Testis (tissue), 3 donors: Measurements from ENCODE around the gene ROBO1. TPM values are rescaled to one million over a fixed set of nuclear protein-coding genes. Genes with fewer than 3 reads are reported as not detected.

Source experiments
- DNase-seq: peaks from one replicate; pipeline ENCODE4 v3.0.0-alpha.2; 2019
- H3K27ac ChIP-seq, 2 donors: fragments of 200-600 bp; sonication (generic); one replicate each; pipeline ENCODE4 v1.5.1; 2019
- H3K27me3 ChIP-seq: fragments of 200-600 bp; sonication (generic); one replicate; pipeline ENCODE4 v1.5.1; 2019
- H3K36me3 ChIP-seq: fragments of 200-600 bp; sonication (generic); one replicate; pipeline ENCODE4 v1.5.1; 2017; ENCODE audit warnings: low read depth; ENCODE audit errors: missing control alignments
- H3K4me1 ChIP-seq: fragments of 200-600 bp; sonication (generic); one replicate; pipeline ENCODE4 v1.5.1; 2019
- H3K4me3 ChIP-seq, 2 donors: fragments of 200-600 bp; sonication (generic); one replicate each; pipeline ENCODE4 v1.5.1; 2017 to 2019
- H3K9me3 ChIP-seq: fragments of 200-600 bp; sonication (generic); one replicate; pipeline ENCODE4 v1.5.1; 2017
- POLR2A ChIP-seq: fragments of 450-650 bp; IDR thresholded peaks from one replicate; pipeline ENCODE4 v1.6.1; 2017; ENCODE audit warnings: antibody characterized with exemption, mild to moderate bottlenecking, moderate library complexity
- WGBS, 2 donors: methylation state at CpG; one replicate each; pipeline ENCODE4 v1.1.5; 2018; 5-methylcytosine and 5-hydroxymethylcytosine counted together
- intact Hi-C: fragments of 100-400 bp; cut with DNase I; formaldehyde crosslinking; loops from one replicate; pipeline ENCODE4 v1.15.1; 2023; ENCODE audit warnings: low total_unique reads
- polyA plus RNA-seq: library from polyadenylated mRNA; stranded (reverse); fragments of 350-450 nt; fragmentation: Illumina TruSeq; extraction: RNeasy Lipid Tissue Mini Kit (QIAGEN cat#74804); gene quantifications from one replicate; pipeline ENCODE4 v1.2.3, GENCODE V29; 2014; ENCODE audit warnings: low read depth, low replicate concordance; ENCODE audit not compliant: insufficient read depth
- total RNA-seq, 2 donors: library from RNA; depleted of rRNA; stranded (reverse); fragments of >200 nt; gene quantifications; one replicate each; pipeline ENCODE4 v1.2.3, GENCODE V29; 2016
- TF ChIP-seq, protein P1 (sequence below), 3 experiments: fragments of 450-650 bp in 2 of 3; fragments of 200-600 bp in 1 of 3; sonication (generic) in 1 of 3; IDR thresholded peaks; one replicate each; pipeline ENCODE4 v1.5.1; 2016 to 2019; ENCODE audit warnings: antibody characterized with exemption in 3 of 3, mild to moderate bottlenecking in 2 of 3, moderate library complexity in 1 of 3

The ROBO1 gene
- total and polyA plus RNA-seq, 3 donors from 2014 or later: 39.4 to 45.1 (median 42.6) TPM

GRCh38 chr3:78823434-78823833, 944.4 kb downstream of the ROBO1 start:
- no peak overlapping the region for H3K4me3 ChIP-seq
- intact Hi-C loops: no loop called here
- whole genome bisulfite sequencing, 2 donors: 86 to 95% methylated on average over 4 of the region's 4 CpGs
- H3K27ac ChIP-seq: no peak overlapping the region
- TF ChIP-seq, protein P1, sequence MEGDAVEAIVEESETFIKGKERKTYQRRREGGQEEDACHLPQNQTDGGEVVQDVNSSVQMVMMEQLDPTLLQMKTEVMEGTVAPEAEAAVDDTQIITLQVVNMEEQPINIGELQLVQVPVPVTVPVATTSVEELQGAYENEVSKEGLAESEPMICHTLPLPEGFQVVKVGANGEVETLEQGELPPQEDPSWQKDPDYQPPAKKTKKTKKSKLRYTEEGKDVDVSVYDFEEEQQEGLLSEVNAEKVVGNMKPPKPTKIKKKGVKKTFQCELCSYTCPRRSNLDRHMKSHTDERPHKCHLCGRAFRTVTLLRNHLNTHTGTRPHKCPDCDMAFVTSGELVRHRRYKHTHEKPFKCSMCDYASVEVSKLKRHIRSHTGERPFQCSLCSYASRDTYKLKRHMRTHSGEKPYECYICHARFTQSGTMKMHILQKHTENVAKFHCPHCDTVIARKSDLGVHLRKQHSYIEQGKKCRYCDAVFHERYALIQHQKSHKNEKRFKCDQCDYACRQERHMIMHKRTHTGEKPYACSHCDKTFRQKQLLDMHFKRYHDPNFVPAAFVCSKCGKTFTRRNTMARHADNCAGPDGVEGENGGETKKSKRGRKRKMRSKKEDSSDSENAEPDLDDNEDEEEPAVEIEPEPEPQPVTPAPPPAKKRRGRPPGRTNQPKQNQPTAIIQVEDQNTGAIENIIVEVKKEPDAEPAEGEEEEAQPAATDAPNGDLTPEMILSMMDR (IDR thresholded peaks at IDR 0.05): no peak
- no peak for TF ChIP-seq POLR2A
- H3K27me3 ChIP-seq: no peaks in the 10 kb centered on the region
- DNase-seq: no peak
- H3K9me3 ChIP-seq: no peaks in the 10 kb centered on the region
- H3K36me3 ChIP-seq: no peaks in the 10 kb centered on the region
- H3K4me1 ChIP-seq: no peaks in the 10 kb centered on the region

DNA sequence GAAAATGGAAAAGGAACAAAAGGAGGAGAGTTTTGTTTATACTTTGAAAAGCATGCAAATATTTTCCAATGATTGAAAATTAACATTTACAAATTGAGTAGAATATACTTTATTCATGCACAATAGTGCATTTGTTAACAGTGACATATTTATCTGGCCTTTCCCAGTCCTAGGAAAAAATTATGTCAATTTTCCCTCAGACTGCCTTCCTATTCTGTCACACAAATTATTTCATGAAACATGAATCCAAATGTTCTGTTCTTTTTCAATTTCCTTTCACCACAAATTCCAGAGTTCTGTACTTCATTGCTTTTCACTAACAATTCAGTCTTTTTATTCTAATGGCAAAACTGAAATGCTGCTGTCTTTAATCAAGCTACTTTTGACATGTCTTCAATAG, 945.1 kb downstream of the ROBO1 start:
- Histone ChIP-seq H3K4me3 (no peak overlapping the region), H3K4me1 (no peaks in the 10 kb centered on the region), H3K27ac (no peak overlapping the region), H3K36me3 (no peaks in the 10 kb centered on the region), H3K27me3 (no peaks in the 10 kb centered on the region), H3K9me3 (no peaks in the 10 kb centered on the region)
- intact Hi-C loops: no loop called here
- TF ChIP-seq, protein P1 (IDR thresholded peaks at IDR 0.05): no peak
- TF ChIP-seq POLR2A: no peak
- DNase-seq: no peak

DNA sequence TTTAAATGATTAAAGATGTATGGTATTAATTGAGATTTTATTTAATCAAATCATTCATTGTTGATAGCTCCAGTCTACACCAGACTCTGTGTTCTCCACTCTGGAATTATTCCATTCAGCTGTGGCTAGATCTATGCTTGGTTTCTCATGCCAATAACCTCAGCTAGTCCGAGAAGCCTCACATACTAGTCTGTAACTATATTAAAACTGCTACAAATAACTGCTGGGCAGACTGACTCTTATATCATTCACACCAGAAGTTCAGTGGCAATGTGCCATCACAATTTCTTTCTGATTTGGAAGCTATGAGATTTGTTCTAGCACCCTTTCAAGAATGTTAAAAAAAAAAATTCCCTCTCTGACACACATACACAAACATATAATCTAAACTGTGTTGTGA, 947.3 kb downstream of the ROBO1 start:
- intact Hi-C loops: no loop called here
- H3K27ac ChIP-seq: no peak overlapping the region
- TF ChIP-seq, protein P1 (IDR thresholded peaks at IDR 0.05): no peak
- TF ChIP-seq POLR2A: no peak

DNA sequence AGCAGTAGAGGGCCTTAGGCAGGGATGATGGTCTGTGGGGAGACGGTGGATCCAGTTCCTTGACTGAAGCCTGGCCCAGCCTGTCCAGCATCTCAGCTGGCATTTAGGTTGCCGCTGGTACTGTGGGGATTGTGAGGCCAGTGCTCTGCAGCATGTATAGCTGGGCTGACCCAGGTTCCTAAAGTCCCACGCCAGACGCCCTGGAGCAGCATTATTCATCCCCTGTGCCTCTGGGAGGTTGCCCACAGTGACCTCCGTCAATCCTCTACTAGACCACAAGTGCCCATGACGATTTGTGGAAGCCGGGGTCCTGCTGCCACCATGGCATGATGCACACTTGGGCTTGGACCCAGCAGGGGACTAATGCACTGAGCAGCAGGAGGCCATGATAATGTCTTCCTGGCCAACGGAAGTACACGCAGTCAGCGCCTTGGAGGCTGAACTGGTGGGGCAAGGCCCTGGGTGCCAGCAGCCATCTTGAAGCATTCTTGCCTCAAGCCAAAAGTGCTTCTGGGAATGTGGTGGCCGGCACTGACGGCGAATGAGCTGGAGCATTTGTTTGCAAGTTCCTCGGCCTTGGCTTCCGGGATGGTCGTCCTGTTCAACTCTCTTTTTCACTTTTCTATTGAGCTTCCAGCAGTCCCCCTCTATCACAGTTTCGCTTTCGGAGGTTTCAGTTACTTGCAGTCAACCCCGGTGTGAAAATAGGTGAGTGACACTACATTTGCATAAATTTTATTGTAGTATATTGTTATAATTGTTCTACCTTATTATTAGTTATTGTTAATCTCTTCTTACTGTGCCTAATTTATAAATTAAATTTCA, 949.4 kb downstream of the ROBO1 start:
- TF ChIP-seq, protein P1 (IDR thresholded peaks at IDR 0.05): no peak
- no peak for TF ChIP-seq POLR2A
- intact Hi-C loops: no loop called here
- Histone ChIP-seq H3K9me3 (no peaks in the 10 kb centered on the region), H3K27ac (no peak overlapping the region), H3K4me3 (peak overlapping the region in 1 of 2 donors; percentile 6), H3K4me1 (peaks cover 7% of the 10 kb centered on the region), H3K36me3 (no peaks in the 10 kb centered on the region), H3K27me3 (no peaks in the 10 kb centered on the region)
- peak; percentile 34 for DNase-seq
- WGBS, 2 donors: 79% methylated on average over 13 to 19 of the region's 19 CpGs

More for the DNA sequence above, 947.3 kb downstream of the ROBO1 start:
- no peak overlapping the region for H3K4me3 ChIP-seq
- H3K36me3 ChIP-seq: no peaks in the 10 kb centered on the region
- H3K27me3 ChIP-seq: no peaks in the 10 kb centered on the region
- no peaks in the 10 kb centered on the region for H3K9me3 ChIP-seq
- H3K4me1 ChIP-seq: no peaks in the 10 kb centered on the region
- DNase-seq: no peak
- 31 to 47% methylated on average over 1 of the region's 1 CpG for WGBS, 2 donors
